Uterus (tissue), 4 donors: Measurements from ENCODE around the gene C10orf90. TPM values are rescaled to one million over a fixed set of nuclear protein-coding genes. Genes with fewer than 3 reads are reported as not detected.

Experiments
- DNase-seq, 2 donors: peaks; one replicate each; pipeline ENCODE4 v3.0.0-alpha.2; 2019 to 2020
- H3K27ac ChIP-seq, 2 donors: fragments of 200-600 bp; sonication (generic); 1 replicate in 1 of 2; 2 replicates in 1 of 2; pipeline ENCODE4 v1.5.1; 2016 to 2018
- H3K27me3 ChIP-seq, 2 donors: fragments of 200-600 bp; sonication (generic); one replicate each; pipeline ENCODE4 v1.5.1; 2018 to 2019; ENCODE audit warnings: control low read depth in 1 of 2
- H3K36me3 ChIP-seq, 2 donors: fragments of 200-600 bp; sonication (generic); one replicate each; pipeline ENCODE4 v1.5.1; 2019; ENCODE audit warnings: control low read depth in 1 of 2
- H3K4me1 ChIP-seq, 2 donors: fragments of 200-600 bp; sonication (generic); one replicate each; pipeline ENCODE4 v1.5.1; 2018 to 2019; ENCODE audit warnings: control low read depth in 1 of 2
- H3K4me3 ChIP-seq, 2 donors: fragments of 200-600 bp; sonication (generic); 1 replicate in 1 of 2; 2 replicates in 1 of 2; pipeline ENCODE4 v1.5.1; 2018 to 2019; ENCODE audit warnings: mild to moderate bottlenecking in 1 of 2
- H3K9me3 ChIP-seq, 2 donors: fragments of 200-600 bp; sonication (generic); one replicate each; pipeline ENCODE4 v1.5.1; 2019; ENCODE audit warnings: control low read depth in 1 of 2
- POLR2A ChIP-seq, 2 donors: fragments of 450-650 bp; IDR thresholded peaks; one replicate each; pipeline ENCODE4 v1.6.1; 2016; ENCODE audit warnings: antibody characterized with exemption in 2 of 2, mild to moderate bottlenecking in 1 of 2, moderate library complexity in 1 of 2
- intact Hi-C: fragments of 100-400 bp; cut with DNase I; formaldehyde crosslinking; loops from one replicate; pipeline ENCODE4 v1.15.1; 2023; ENCODE audit warnings: low total_unique reads
- total RNA-seq, 4 donors: library from RNA; depleted of rRNA in 3 of 4; stranded (reverse); fragments of >200 nt in 3 of 4; gene quantifications; one replicate each; pipeline versions ENCODE4 v1.1.0 to v1.2.4, GENCODE V29; 2014 to 2023
- TF ChIP-seq, protein P1 (sequence below), 4 experiments: fragments of 200-600 bp in 2 of 4; fragments of 450-650 bp in 2 of 4; sonication (generic) in 2 of 4; IDR thresholded peaks; one replicate each; pipeline ENCODE4 v1.5.1; 2016 to 2019; ENCODE audit warnings: antibody characterized with exemption in 4 of 4, mild to moderate bottlenecking in 2 of 4, moderate library complexity in 1 of 4
- donor health status: DM: yes; HTN: yes; CAD: no.

C10orf90 gene
- total RNA-seq, 4 donors from 2014 or later: 0.21 TPM; not detected in 3

- Histone ChIP-seq H3K27me3 (no peaks in the 10 kb centered on the region), H3K36me3 (no peaks in the 10 kb centered on the region), H3K27ac (no peak overlapping the region), H3K9me3 (no peaks in the 10 kb centered on the region), H3K4me1 (no peaks in the 10 kb centered on the region), H3K4me3 (no peak overlapping the region)
- TF ChIP-seq, protein P1, sequence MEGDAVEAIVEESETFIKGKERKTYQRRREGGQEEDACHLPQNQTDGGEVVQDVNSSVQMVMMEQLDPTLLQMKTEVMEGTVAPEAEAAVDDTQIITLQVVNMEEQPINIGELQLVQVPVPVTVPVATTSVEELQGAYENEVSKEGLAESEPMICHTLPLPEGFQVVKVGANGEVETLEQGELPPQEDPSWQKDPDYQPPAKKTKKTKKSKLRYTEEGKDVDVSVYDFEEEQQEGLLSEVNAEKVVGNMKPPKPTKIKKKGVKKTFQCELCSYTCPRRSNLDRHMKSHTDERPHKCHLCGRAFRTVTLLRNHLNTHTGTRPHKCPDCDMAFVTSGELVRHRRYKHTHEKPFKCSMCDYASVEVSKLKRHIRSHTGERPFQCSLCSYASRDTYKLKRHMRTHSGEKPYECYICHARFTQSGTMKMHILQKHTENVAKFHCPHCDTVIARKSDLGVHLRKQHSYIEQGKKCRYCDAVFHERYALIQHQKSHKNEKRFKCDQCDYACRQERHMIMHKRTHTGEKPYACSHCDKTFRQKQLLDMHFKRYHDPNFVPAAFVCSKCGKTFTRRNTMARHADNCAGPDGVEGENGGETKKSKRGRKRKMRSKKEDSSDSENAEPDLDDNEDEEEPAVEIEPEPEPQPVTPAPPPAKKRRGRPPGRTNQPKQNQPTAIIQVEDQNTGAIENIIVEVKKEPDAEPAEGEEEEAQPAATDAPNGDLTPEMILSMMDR (IDR thresholded peaks at IDR 0.05): no peak
- no peak for TF ChIP-seq POLR2A (IDR thresholded peaks at IDR 0.05)
- intact Hi-C loops: no loop called here
- no peak for DNase-seq
These were observed 215.3 kb downstream of the C10orf90 start for GRCh38 chr10:126455036-126455765.

DNA sequence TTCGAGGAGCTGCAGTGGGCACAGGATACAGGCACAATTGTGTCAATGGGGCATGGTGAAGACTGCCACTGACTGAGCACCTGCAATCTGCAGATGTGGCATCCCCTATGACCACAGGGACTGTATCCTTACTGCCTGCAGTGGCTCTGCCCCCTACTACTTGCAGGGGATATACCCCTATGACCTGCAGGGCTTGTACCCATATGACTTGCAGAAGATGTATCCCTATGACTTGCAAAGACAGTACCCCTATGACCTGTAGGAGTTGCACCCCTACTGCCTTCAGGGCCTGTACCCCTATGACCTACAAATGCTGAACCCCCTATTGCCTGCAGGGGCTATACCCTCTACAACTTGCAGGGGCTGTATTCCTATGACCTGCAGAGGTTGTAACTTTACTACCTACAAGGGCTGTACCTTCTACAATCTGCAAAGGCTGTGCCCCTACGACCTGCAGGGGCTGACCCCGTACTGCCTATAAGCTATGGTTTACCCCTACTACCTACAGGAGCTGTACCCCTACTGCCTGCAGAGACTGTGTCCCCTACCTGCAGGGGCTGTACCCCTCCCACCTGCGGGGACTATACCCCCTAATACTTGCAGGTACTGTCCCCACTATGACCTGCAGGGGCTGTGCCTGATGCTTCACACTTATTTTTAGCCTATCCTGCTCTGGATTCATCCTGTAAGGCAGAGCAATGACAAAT, 216.3 kb downstream of the C10orf90 start:
- H3K27ac ChIP-seq: no peak overlapping the region
- TF ChIP-seq, protein P1 (IDR thresholded peaks at IDR 0.05): no peak
- no peak for TF ChIP-seq POLR2A (IDR thresholded peaks at IDR 0.05)
- intact Hi-C loops: no loop called here
- H3K9me3 ChIP-seq: no peaks in the 10 kb centered on the region
- no peak for DNase-seq
- H3K4me1 ChIP-seq: no peaks in the 10 kb centered on the region
- H3K36me3 ChIP-seq: no peaks in the 10 kb centered on the region
- no peaks in the 10 kb centered on the region for H3K27me3 ChIP-seq
- H3K4me3 ChIP-seq: no peak overlapping the region

GRCh38 chr10:126452245-126452644, 218.2 kb downstream of the C10orf90 start:
- Histone ChIP-seq H3K36me3 (no peaks in the 10 kb centered on the region), H3K4me1 (no peaks in the 10 kb centered on the region), H3K27me3 (no peaks in the 10 kb centered on the region), H3K9me3 (no peaks in the 10 kb centered on the region), H3K4me3 (no peak overlapping the region), H3K27ac (no peak overlapping the region)
- intact Hi-C loops: no loop called here
- DNase-seq: no peak
- TF ChIP-seq POLR2A (IDR thresholded peaks at IDR 0.05): no peak
- TF ChIP-seq, protein P1 (IDR thresholded peaks at IDR 0.05): no peak

DNA sequence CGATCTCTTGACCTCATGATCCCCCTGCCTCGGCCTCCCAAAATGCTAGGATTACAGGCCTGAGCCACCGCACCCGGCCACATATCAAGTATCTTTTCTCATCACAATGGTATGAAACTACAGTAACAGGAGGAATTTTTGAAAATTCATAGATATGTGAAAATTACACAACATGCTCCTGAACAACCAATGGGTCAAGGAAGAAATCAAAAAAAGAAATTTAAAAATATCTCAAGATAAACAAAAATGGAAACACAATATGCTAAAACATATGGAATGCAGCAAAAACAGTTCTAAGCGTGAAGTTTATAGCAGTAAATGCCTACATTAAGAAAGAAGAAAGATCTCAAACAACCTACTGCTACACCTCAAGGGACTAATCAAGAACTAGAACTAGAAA, 222.4 kb downstream of the C10orf90 start:
- no peak overlapping the region for H3K27ac ChIP-seq
- no peak for TF ChIP-seq POLR2A (IDR thresholded peaks at IDR 0.05)
- TF ChIP-seq, protein P1 (IDR thresholded peaks at IDR 0.05): no peak
- no peaks in the 10 kb centered on the region for H3K36me3 ChIP-seq
- no peak for DNase-seq
- H3K4me3 ChIP-seq: no peak overlapping the region
- no peaks in the 10 kb centered on the region for H3K9me3 ChIP-seq
- intact Hi-C loops: no loop called here
- no peaks in the 10 kb centered on the region for H3K27me3 ChIP-seq
- H3K4me1 ChIP-seq: no peaks in the 10 kb centered on the region

- H3K4me1 ChIP-seq: no peaks in the 10 kb centered on the region
- intact Hi-C loops: no loop called here
- H3K36me3 ChIP-seq: no peaks in the 10 kb centered on the region
- TF ChIP-seq, protein P1 (IDR thresholded peaks at IDR 0.05): no peak
- TF ChIP-seq POLR2A (IDR thresholded peaks at IDR 0.05): no peak
- no peaks in the 10 kb centered on the region for H3K9me3 ChIP-seq
- H3K4me3 ChIP-seq: no peak overlapping the region
- no peak for DNase-seq
- no peak overlapping the region for H3K27ac ChIP-seq
- H3K27me3 ChIP-seq: no peaks in the 10 kb centered on the region
These were observed 230.6 kb downstream of the C10orf90 start for GRCh38 chr10:126439942-126440341.
